ENCODE results near the gene NCAM2. TPM values are rescaled to one million over a fixed set of nuclear protein-coding genes. Genes with fewer than 3 reads are reported as not detected.

NCAM2 gene
- total RNA-seq, 4 donors from 2014 or later = 4.2 to 7.5 (median 4.9) TPM

DNA sequence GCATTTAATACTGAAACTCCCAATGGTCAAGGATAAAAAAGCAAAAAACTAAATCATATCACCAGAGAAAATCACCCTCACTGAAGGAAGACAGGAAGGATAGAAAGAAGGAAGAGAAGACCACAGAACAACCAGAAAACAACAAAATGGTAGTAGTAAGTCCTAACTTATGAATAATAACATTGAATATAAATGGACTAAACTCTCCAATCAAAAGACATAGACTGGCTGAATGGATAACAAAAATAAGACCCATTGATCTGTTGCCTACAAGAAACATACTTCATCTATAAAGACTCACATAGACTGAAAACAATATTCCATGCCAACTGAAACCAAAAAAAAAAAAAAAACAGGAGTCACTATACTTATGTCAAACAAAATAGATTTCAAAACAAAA lies 347.7 kb downstream of the NCAM2 start:
- no peaks in the 10 kb centered on the region for H3K36me3 ChIP-seq
- TF ChIP-seq POLR2AphosphoS5 (IDR thresholded peaks at IDR 0.05) (no peak), POLR2A (IDR thresholded peaks at IDR 0.05; ENCODE audit: low read depth) (no peak), EP300 (IDR thresholded peaks at IDR 0.05) (no peak)
- TF ChIP-seq, protein P1, sequence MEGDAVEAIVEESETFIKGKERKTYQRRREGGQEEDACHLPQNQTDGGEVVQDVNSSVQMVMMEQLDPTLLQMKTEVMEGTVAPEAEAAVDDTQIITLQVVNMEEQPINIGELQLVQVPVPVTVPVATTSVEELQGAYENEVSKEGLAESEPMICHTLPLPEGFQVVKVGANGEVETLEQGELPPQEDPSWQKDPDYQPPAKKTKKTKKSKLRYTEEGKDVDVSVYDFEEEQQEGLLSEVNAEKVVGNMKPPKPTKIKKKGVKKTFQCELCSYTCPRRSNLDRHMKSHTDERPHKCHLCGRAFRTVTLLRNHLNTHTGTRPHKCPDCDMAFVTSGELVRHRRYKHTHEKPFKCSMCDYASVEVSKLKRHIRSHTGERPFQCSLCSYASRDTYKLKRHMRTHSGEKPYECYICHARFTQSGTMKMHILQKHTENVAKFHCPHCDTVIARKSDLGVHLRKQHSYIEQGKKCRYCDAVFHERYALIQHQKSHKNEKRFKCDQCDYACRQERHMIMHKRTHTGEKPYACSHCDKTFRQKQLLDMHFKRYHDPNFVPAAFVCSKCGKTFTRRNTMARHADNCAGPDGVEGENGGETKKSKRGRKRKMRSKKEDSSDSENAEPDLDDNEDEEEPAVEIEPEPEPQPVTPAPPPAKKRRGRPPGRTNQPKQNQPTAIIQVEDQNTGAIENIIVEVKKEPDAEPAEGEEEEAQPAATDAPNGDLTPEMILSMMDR (IDR thresholded peaks at IDR 0.05) = no peak
- no peaks in the 10 kb centered on the region for H3K4me1 ChIP-seq
- DNase-seq (ENCODE audit: extremely low spot score) = no peak
- H3K27me3 ChIP-seq = no peaks in the 10 kb centered on the region
- H3K9me3 ChIP-seq = peaks cover 0 to 36% (median 19%) of the 10 kb centered on the region in 4 donors
- no peak overlapping the region for H3K4me3 ChIP-seq
- intact Hi-C loops (cut with DNase I) = no loop called here
- H3K27ac ChIP-seq (replicated peaks in 1 of 4) = no peak overlapping the region

DNA sequence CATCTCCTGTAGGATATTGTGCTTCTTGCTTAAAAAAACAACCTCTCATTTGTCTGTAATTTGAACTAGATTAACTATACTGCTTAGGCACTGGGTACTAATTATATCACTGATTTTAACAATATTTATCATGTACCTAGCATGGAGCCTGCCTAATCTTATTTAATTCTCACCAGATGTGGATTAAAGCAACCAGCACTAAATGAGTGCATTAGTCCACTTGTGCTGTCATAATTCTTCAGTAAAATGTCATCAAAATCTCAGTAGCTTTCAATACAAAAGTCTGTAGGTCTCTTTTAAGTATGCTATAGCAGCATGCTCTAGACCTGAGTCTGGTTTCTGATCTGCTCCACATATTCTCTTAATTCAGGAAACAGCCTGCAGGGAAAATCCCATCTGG lies 368.1 kb downstream of the NCAM2 start:
- peak overlapping the region in 1 of 4 donors; percentile 47 for H3K27ac ChIP-seq (replicated peaks in 1 of 4)
- no peaks in the 10 kb centered on the region for H3K9me3 ChIP-seq
- no peaks in the 10 kb centered on the region for H3K27me3 ChIP-seq
- no peaks in the 10 kb centered on the region for H3K4me1 ChIP-seq
- H3K4me3 ChIP-seq = no peak overlapping the region
- DNase-seq (ENCODE audit: extremely low spot score) = no peak
- H3K36me3 ChIP-seq = no peaks in the 10 kb centered on the region
- TF ChIP-seq EP300 (IDR thresholded peaks at IDR 0.05) (no peak), POLR2A (IDR thresholded peaks at IDR 0.05; ENCODE audit: low read depth) (no peak), POLR2AphosphoS5 (IDR thresholded peaks at IDR 0.05) (no peak)
- TF ChIP-seq, protein P1 (IDR thresholded peaks at IDR 0.05) = no peak
- intact Hi-C loops (cut with DNase I) = loop anchor here (10.0 kb wide), 1 partner anchor 201 kb away; no protein-coding TSS in a partner anchor

DNA sequence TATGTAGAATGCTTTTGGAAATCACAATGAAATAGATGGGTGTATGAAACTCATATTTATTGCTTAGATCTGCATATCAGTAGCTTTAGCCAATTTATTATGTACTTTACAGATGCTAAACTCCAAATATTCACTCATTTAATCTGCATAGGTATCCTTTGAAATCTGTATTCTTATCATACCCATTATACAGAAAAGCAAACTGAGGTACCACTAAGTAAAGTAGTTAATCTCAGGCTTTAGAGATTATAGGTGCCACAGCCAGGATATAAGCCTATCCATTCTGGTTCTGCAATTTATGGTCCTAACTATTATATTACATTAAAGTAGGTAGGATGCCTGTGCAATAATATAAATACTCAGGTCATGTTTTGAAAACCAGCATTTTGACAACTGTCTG lies 369.4 kb downstream of the NCAM2 start:
- H3K4me3 ChIP-seq = no peak overlapping the region

DNA sequence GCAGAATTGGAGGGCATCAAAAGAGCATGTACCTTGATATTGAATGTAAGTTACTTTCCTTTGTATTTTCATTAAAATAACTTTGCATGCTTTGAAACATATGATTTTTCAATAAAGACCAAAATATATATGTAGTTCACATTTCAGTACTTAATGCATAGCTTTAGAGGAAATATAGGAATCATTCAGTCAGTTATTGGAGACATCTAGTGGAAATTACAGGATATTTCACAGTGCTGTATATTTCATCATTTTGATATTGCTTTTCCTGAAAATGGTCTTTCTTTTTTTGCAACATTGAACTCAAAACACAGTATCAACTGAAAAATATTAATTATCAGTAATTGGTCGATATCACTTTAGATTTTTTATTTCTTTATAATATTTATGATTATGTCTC lies 375.8 kb downstream of the NCAM2 start:
- TF ChIP-seq, protein P1 (IDR thresholded peaks at IDR 0.05) = peak in 1 of 3 experiments; percentile 35
- no peak for TF ChIP-seq EP300 (IDR thresholded peaks at IDR 0.05)
- 38% methylated on average over 1 of the region's 1 CpG for WGBS

More for the DNA sequence above, 369.4 kb downstream of the NCAM2 start:
- H3K27ac ChIP-seq (replicated peaks in 1 of 4) = no peak overlapping the region
- intact Hi-C loops (cut with DNase I) = loop anchor here (10.0 kb wide), 1 partner anchor 203 kb away; no protein-coding TSS in a partner anchor
- no peaks in the 10 kb centered on the region for H3K27me3 ChIP-seq
- DNase-seq (ENCODE audit: extremely low spot score) = no peak
- no peak for TF ChIP-seq POLR2A (IDR thresholded peaks at IDR 0.05; ENCODE audit: low read depth)
- TF ChIP-seq EP300 (IDR thresholded peaks at IDR 0.05) = no peak
- TF ChIP-seq, protein P1 (IDR thresholded peaks at IDR 0.05) = no peak
- no peak for TF ChIP-seq POLR2AphosphoS5 (IDR thresholded peaks at IDR 0.05)
- H3K36me3 ChIP-seq = no peaks in the 10 kb centered on the region
- H3K9me3 ChIP-seq = no peaks in the 10 kb centered on the region
- H3K4me1 ChIP-seq = no peaks in the 10 kb centered on the region

DNA sequence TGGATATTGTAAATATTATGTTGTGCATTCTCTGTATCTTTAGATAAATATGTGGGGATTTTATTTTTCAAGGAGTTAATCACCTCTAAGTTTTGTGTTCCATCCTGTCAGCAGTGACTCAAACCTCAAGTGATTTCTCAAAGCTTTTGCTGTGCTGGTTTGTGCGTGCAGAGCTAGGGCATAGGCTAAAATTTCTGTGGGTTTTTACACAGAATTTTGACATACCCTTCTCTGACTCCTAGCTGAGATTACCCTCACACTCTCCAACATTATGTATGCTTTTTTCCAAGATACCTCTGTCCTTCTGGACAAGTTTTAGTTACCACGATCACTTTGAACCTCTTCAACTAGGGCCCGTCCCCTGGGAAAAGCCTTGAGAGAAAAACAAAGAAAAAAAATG lies 384.9 kb downstream of the NCAM2 start:
- Histone ChIP-seq H3K27ac (replicated peaks in 1 of 4) (no peak overlapping the region), H3K27me3 (no peaks in the 10 kb centered on the region), H3K9me3 (no peaks in the 10 kb centered on the region), H3K4me1 (no peaks in the 10 kb centered on the region), H3K4me3 (no peak overlapping the region), H3K36me3 (no peaks in the 10 kb centered on the region)
- WGBS = 78% methylated on average over 3 of the region's 3 CpGs
- intact Hi-C loops (cut with DNase I) = no loop called here
- TF ChIP-seq POLR2AphosphoS5 (IDR thresholded peaks at IDR 0.05) = no peak
- TF ChIP-seq, protein P1 (IDR thresholded peaks at IDR 0.05) = no peak
- no peak for TF ChIP-seq POLR2A (IDR thresholded peaks at IDR 0.05; ENCODE audit: low read depth)
- TF ChIP-seq EP300 (IDR thresholded peaks at IDR 0.05) = no peak
- DNase-seq (ENCODE audit: extremely low spot score) = no peak

More for the DNA sequence above, 375.8 kb downstream of the NCAM2 start:
- Histone ChIP-seq H3K27me3 (no peaks in the 10 kb centered on the region), H3K4me3 (no peak overlapping the region), H3K4me1 (no peaks in the 10 kb centered on the region), H3K9me3 (no peaks in the 10 kb centered on the region), H3K27ac (replicated peaks in 1 of 4) (no peak overlapping the region), H3K36me3 (no peaks in the 10 kb centered on the region)
- DNase-seq (ENCODE audit: extremely low spot score) = no peak
- intact Hi-C loops (cut with DNase I) = no loop called here

All from esophagus muscularis mucosa (tissue), 4 donors.